HG02884 (cell line): ENCODE results near the gene HSPB6.
A peak's percentile ranks its signal among the peaks of the same experiment; 100 is the strongest.
"Not testable (repeated sequence)": the region's sequence is repeated elsewhere in the genome, so short reads cannot be mapped to it uniquely, and the experiment has no call there.

Source experiments
- ATAC-seq: cut with Tn5 transposase; IDR thresholded peaks from one replicate; pipeline ENCODE4 v1.9.1; 2021; ENCODE audit warnings: mild to moderate bottlenecking, moderate library complexity; ENCODE audit not compliant: unreplicated experiment

The HSPB6 gene

DNA sequence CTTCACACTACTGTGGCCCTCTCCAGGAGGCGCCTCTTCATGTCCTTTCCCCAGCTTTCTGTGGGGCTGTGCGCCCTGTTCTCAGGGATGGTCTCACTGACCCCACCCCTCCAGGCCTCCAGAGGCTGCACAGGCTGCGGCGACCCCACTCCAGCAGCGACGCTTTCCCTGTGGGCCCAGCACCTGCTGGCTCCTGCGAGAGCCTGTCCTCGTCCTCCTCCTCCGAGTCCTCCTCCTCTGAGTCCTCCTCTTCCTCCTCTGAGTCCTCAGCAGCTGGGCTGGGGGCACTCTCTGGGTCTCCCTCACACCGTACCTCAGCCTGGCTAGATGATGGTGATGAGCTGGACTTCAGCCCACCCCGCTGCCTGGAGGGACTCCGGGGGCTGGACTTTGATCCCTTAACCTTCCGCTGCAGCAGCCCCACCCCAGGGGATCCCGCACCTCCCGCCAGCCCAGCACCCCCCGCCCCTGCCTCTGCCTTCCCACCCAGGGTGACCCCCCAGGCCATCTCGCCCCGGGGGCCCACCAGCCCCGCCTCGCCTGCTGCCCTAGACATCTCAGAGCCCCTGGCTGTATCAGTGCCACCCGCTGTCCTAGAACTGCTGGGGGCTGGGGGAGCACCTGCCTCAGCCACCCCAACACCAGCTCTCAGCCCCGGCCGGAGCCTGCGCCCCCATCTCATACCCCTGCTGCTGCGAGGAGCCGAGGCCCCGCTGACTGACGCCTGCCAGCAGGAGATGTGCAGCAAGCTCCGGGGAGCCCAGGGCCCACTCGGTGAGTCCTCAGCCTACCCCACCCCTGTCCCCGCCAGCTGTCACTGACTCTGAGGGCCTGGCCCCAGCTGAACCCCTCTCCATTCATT, 29.7 kb upstream of the HSPB6 start:
- no peak for ATAC-seq

GRCh38 chr19:35785339-35785627, 28.5 kb upstream of the HSPB6 start:
- no peak for ATAC-seq

- ATAC-seq = no peak
These were observed 27.9 kb upstream of the HSPB6 start for GRCh38 chr19:35784503-35785338.

DNA sequence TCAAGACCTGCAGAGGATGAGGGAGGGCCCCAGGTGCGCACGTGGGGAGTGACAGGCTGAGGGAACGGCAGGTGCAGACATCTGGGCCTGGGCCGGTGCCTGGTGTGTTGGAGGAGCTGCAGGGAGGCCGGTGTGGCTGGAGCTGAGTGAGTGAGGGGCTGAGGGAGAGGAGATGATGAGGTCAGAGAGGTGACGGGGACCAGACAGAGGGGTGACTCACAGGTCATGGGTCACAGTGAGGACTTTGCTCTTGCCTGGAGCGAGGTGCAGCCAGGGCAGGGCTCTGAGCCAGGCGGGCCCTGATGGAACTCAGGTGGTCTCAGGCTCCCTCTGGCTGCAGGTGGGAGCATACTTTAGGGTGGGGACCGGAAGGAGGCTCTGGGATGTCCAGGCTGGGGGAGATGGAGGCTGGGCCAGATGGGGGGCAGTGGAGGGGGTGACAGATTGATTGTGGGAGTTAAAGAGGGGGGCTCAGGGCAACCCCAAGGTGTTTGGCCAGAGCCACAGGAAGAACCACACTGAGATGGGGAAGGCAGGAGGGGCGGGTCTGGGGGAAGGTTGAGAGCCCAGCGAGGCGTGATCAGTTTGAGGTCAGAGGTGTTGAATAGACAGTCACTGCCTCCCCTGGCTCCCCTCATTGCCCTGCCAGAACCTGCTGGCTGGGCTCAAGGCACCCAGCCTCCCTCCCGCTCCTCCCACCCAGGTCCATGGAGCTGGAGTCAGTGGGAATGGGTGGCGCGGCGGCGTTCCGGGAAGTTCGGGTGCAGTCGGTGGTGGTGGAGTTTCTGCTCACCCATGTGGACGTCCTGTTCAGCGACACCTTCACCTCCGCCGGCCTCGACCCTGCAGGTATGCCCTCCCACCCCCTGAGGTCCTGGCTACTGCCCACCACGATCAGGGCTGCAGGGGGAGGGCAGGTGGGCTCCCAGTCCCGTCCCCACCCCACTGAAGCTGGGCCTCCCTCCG, 26.9 kb upstream of the HSPB6 start:
- no peak for ATAC-seq

DNA sequence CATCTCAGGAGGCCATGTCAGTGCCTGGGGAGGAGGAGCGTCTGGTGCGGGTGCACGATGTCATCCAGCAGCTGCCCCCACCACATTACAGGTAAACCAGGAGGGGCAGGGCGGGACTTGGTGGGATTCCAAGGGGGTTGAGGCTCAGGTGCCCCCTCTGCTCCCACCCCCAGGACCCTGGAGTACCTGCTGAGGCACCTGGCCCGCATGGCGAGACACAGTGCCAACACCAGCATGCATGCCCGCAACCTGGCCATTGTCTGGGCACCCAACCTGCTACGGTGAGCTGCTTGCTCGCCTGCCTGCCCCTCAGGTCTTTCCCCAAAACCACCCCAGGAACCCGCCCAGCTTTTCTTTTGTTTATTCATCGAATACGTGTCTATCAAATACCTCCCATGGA, 25.8 kb upstream of the HSPB6 start:
- ATAC-seq = no peak

GRCh38 chr19:35781650-35782049, 24.8 kb upstream of the HSPB6 start:
- ATAC-seq = no peak

GRCh38 chr19:35780717-35781116, 23.9 kb upstream of the HSPB6 start:
- ATAC-seq = no peak

DNA sequence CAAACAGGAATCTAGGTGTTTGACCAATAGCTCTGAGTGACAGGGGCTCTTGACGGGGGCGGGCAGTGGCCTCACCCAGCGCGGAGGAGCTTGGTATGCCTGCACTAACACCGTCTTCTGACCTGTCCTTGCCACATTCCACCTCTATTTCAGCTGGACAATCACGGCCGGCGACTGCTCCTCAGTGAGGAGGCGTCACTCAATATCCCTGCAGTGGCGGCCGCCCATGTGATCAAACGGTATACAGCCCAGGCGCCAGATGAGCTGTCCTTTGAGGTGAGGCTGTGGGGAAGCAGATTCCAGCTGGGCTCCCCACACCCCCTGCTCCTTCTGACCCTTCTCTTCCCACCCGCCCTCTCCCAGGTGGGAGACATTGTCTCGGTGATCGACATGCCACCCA, 23.2 kb upstream of the HSPB6 start:
- no peak for ATAC-seq

DNA sequence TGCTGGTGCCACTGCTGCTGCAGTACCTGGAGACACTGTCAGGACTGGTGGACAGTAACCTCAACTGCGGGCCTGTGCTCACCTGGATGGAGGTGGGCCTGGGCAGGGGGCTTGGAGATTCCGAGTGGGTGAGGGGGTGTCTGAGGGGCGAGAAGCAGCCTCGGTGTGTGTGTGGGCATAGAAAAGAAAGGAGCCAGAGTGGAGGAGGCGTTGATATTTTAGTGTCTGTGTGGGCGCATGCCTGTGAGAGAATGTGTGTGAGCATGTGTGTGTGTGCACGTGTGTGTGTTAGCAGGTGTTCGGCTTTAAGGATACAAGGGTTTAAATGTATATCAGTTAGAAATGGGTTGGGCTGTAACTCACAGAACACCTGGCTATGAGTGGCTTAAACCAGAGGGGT, 22.2 kb upstream of the HSPB6 start:
- ATAC-seq = no peak

DNA sequence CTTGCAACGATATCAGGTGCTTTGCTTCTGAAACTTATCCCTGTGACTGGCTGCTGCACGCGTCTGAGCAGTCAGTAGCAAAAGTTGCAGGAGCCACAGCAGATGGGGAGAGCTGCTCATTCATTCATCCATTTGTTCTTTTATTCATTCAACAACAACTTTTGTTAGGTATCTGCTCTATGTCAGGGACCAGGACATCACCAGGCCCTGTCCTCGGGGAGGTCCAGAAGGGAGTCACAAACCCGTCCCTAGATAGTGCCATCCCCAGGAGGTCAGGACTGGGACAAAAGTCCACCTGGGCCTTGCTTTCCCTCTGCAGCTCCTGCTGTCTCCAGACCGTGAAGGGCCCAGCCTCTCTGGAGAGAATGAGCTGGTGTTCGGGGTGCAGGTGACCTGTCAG, 21.1 kb upstream of the HSPB6 start:
- ATAC-seq = no peak

GRCh38 chr19:35777086-35777841, 20.4 kb upstream of the HSPB6 start:
- ATAC-seq = no peak

GRCh38 chr19:35776102-35776788, 19.4 kb upstream of the HSPB6 start:
- no peak for ATAC-seq

GRCh38 chr19:35775298-35776101, 18.7 kb upstream of the HSPB6 start, which contains the start of gene ARHGAP33:
ARHGAP33 (plus strand) TSS chr19:35775564; CDS start chr19:35775659, 95 bp downstream.
- ATAC-seq = peak; percentile 88

GRCh38 chr19:35775046-35775297, 18.1 kb upstream of the HSPB6 start:
- ATAC-seq = no peak

DNA sequence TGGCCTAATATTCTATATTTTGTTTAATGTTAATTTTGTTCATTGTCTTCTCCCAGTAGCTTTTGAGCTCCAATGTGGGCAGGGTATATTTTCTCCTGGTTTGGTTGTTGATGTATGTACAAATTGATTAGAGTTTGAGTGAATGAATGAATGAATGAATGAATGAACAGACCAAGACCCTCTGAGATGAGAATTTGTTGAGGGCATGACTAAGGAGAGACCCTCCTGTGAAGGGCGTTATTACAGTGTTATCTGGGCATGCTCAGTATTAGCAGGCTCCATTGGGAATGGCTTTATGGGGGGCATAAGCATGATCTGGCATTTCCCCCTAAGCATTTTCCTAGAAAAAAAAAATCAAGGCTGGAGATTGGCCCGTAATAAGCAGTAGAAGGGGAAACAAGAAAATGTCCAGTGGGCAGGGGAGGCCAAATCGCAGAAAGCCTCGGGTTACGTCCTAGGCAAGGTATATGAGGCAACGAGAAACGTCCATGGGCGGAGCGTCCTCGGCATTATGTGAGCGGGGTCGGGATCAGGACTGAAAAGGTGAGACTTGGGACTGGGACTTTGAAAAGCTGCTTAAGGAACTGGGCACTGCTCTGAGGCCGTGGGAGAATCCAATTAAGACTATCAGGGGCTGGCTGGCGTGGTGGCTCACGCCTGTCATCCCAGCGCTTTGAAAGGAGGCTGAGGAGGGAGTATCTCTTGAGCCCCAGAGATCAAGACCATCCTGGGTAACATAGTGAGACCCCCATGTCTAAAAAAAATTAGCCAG, 17.6 kb upstream of the HSPB6 start:
- ATAC-seq = no peak

DNA sequence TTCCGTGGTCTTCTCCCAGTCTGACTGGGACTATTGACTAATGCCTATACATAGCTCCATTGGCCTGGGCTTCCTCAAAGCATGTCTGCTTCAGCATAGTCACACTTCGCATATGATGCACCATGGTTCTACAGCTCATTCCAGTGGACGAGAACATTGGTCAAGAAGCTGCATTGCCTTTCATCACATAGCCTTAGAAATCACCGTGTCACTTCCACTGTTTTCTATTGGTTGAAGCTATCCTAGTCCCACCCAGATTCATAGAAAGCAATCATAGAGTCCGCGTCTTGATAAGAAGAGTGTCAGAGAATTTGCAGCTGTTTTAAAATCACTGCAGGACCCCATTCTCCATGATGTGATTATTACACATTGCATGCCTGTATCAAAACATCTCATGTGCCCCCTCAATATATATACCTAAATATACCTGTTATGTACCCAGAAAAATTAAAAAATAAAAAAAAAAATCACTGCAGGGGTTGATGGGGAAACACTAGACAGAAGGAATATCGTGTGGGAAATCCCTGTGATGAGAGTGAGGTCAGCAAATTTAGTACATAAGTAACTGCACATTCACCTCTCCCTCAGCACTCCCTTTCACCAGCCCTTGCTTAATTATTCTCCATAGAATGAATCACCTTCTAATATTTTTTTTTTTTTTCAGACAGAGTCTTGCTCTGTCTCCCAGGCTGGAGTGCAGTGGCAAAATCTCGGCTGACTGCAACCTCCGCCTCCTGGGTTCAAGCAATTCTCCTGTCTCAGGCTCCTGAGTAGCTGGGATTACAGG, 16.4 kb upstream of the HSPB6 start:
- ATAC-seq = no peak

GRCh38 chr19:35772362-35772761, 15.5 kb upstream of the HSPB6 start:
- not testable (repeated sequence) for ATAC-seq

- ATAC-seq = no peak
These were observed 11.2 kb upstream of the HSPB6 start for GRCh38 chr19:35768082-35768421.
